ENCODE results near the gene KAT6B. TPM values are rescaled to one million over a fixed set of nuclear protein-coding genes. Genes with fewer than 3 reads are reported as not detected.
A peak's percentile ranks its signal among the peaks of the same experiment; 100 is the strongest.

The KAT6B gene
- total and polyA plus RNA-seq, 5 experiments from 2014 or later: 19.0 to 70.3 (median 29.3) TPM

- POLR2A ChIA-PET: interaction anchor here (0.6 to 3.2 kb wide), 13 partner anchors 9 to 649 kb away, joined by 3 to 17 read pairs (median 4); partner anchors contain the start of genes SAMD8 and VDAC2
- H3K36me3 Mint-ChIP-seq: no peaks in the 10 kb centered on the region
- H3K9me3 Mint-ChIP-seq: no peaks in the 10 kb centered on the region
- H3K4me3 Mint-ChIP-seq: peak overlapping the region; percentile 84 to 97 (median 91)
- ATAC-seq (peak in 1 of 2 donors; percentile 10), DNase-seq (peak in 6 of 10 donors; percentile 46 to 74 (median 64))
- peaks cover 30 to 69% (median 61%) of the 10 kb centered on the region in 4 donors for H3K4me1 Mint-ChIP-seq
- peak overlapping the region; percentile 92 to 99 (median 97) for H3K27ac Mint-ChIP-seq
- H3K27me3 Mint-ChIP-seq: no peaks in the 10 kb centered on the region
Observed at GRCh38 chr10:74825371-74826141, 844 bp upstream of the KAT6B start.

- peak; percentile 0 to 4 for ATAC-seq
Observed at GRCh38 chr10:74827045-74827441, 643 bp downstream of the KAT6B start.

GRCh38 chr10:74827694-74828093 is 1.3 kb downstream of the KAT6B start:
- Mint-ChIP-seq H3K9me3 (no peaks in the 10 kb centered on the region), H3K36me3 (no peaks in the 10 kb centered on the region), H3K27me3 (no peaks in the 10 kb centered on the region), H3K4me1 (peaks cover 31 to 71% (median 65%) of the 10 kb centered on the region in 4 donors), H3K27ac (peak overlapping the region; percentile 88 to 99 (median 93)), H3K4me3 (peak overlapping the region; percentile 84 to 95 (median 90))
- ATAC-seq (no peak), DNase-seq (no peak)
- POLR2A ChIA-PET: interaction anchor here (1.1 to 1.4 kb wide), 2 partner anchors 9 to 238 kb away, joined by 3 read pairs; no protein-coding TSS in a partner anchor

More at GRCh38 chr10:74827045-74827441, 643 bp downstream of the KAT6B start:
- Mint-ChIP-seq H3K4me3 (peak overlapping the region; percentile 84 to 95 (median 90)), H3K9me3 (no peaks in the 10 kb centered on the region), H3K27me3 (no peaks in the 10 kb centered on the region), H3K4me1 (peaks cover 36 to 77% (median 71%) of the 10 kb centered on the region in 4 donors), H3K36me3 (no peaks in the 10 kb centered on the region), H3K27ac (peak overlapping the region; percentile 88 to 99 (median 93))
- POLR2A ChIA-PET: interaction anchor here (1.0 to 2.1 kb wide), 8 partner anchors 9 to 651 kb away, joined by 3 to 9 read pairs (median 4); partner anchors contain the start of genes SAMD8 and VDAC2
- DNase-seq: no peak

GRCh38 chr10:74828946-74829345 is 2.5 kb downstream of the KAT6B start:
- no peaks in the 10 kb centered on the region for H3K9me3 Mint-ChIP-seq
- DNase-seq: no peak
- H3K4me3 Mint-ChIP-seq: peak overlapping the region in 9 of 10 donors; percentile 1 to 62 (median 32)
- H3K27ac Mint-ChIP-seq: peak overlapping the region in 6 of 10 donors; percentile 3 to 96 (median 58)
- H3K36me3 Mint-ChIP-seq: peaks cover 0 to under 1% (median 0%) of the 10 kb centered on the region in 3 donors
- no peaks in the 10 kb centered on the region for H3K27me3 Mint-ChIP-seq
- POLR2A ChIA-PET: interaction anchor here (0.7 kb wide), 1 partner anchor 121 kb away, joined by 3 read pairs; no protein-coding TSS in a partner anchor
- peaks cover 28 to 67% (median 60%) of the 10 kb centered on the region in 4 donors for H3K4me1 Mint-ChIP-seq
- ATAC-seq: no peak

GRCh38 chr10:74831518-74832120 is 5.2 kb downstream of the KAT6B start:
- DNase-seq: no peak
- POLR2A ChIA-PET: interaction anchor here (0.7 kb wide), 1 partner anchor 137 kb away, joined by 3 read pairs; no protein-coding TSS in a partner anchor
- no peak for ATAC-seq
- H3K36me3 Mint-ChIP-seq: peaks cover 3 to 16% (median 14%) of the 10 kb centered on the region in 3 donors
- peak overlapping the region in 6 of 10 donors; percentile 3 to 40 (median 8) for H3K27ac Mint-ChIP-seq
- no peak overlapping the region for H3K4me3 Mint-ChIP-seq
- no peaks in the 10 kb centered on the region for H3K27me3 Mint-ChIP-seq
- H3K4me1 Mint-ChIP-seq: peaks cover 35 to 78% (median 68%) of the 10 kb centered on the region in 4 donors
- no peaks in the 10 kb centered on the region for H3K9me3 Mint-ChIP-seq

GRCh38 chr10:74835963-74836362 is 9.6 kb downstream of the KAT6B start:
- H3K9me3 Mint-ChIP-seq: no peaks in the 10 kb centered on the region
- peaks cover 7 to 37% (median 25%) of the 10 kb centered on the region in 3 donors for H3K36me3 Mint-ChIP-seq
- POLR2A ChIA-PET: interaction anchor here (0.9 kb wide), 1 partner anchor 8 kb away, joined by 3 read pairs; no protein-coding TSS in a partner anchor
- H3K27ac Mint-ChIP-seq: no peak overlapping the region
- DNase-seq (no peak), ATAC-seq (no peak)
- peaks cover 26 to 71% (median 57%) of the 10 kb centered on the region in 4 donors for H3K4me1 Mint-ChIP-seq
- H3K27me3 Mint-ChIP-seq: no peaks in the 10 kb centered on the region
- H3K4me3 Mint-ChIP-seq: no peak overlapping the region

GRCh38 chr10:74836877-74837276 is 10.5 kb downstream of the KAT6B start:
- DNase-seq (no peak), ATAC-seq (no peak)
- no peak overlapping the region for H3K4me3 Mint-ChIP-seq
- H3K27me3 Mint-ChIP-seq: no peaks in the 10 kb centered on the region
- no peaks in the 10 kb centered on the region for H3K9me3 Mint-ChIP-seq
- H3K36me3 Mint-ChIP-seq: peaks cover 7 to 45% (median 25%) of the 10 kb centered on the region in 3 donors
- H3K4me1 Mint-ChIP-seq: peaks cover 23 to 70% (median 56%) of the 10 kb centered on the region in 4 donors
- H3K27ac Mint-ChIP-seq: no peak overlapping the region
- POLR2A ChIA-PET: interaction anchor here (0.9 kb wide), 1 partner anchor 9 kb away, joined by 3 read pairs; no protein-coding TSS in a partner anchor

GRCh38 chr10:74837743-74838142 is 11.3 kb downstream of the KAT6B start:
- H3K36me3 Mint-ChIP-seq: peaks cover 7 to 51% (median 30%) of the 10 kb centered on the region in 3 donors
- H3K4me3 Mint-ChIP-seq: no peak overlapping the region
- peak overlapping the region in 4 of 10 donors; percentile 16 to 74 (median 56) for H3K27ac Mint-ChIP-seq

GRCh38 chr10:74839708-74840107 is 13.3 kb downstream of the KAT6B start:
- Mint-ChIP-seq H3K4me1 (peaks cover 24 to 71% (median 65%) of the 10 kb centered on the region in 4 donors), H3K27ac (peak overlapping the region in 3 of 10 donors; percentile 22 to 31 (median 25)), H3K36me3 (peaks cover 14 to 61% (median 41%) of the 10 kb centered on the region in 3 donors), H3K9me3 (no peaks in the 10 kb centered on the region), H3K27me3 (no peaks in the 10 kb centered on the region), H3K4me3 (no peak overlapping the region)
- POLR2A ChIA-PET: interaction anchor here (0.6 kb wide), 1 partner anchor 250 kb away, joined by 3 read pairs; no protein-coding TSS in a partner anchor
- ATAC-seq (no peak), DNase-seq (no peak)

More at GRCh38 chr10:74837743-74838142, 11.3 kb downstream of the KAT6B start:
- DNase-seq (no peak), ATAC-seq (no peak)
- peaks cover 27 to 74% (median 62%) of the 10 kb centered on the region in 4 donors for H3K4me1 Mint-ChIP-seq
- POLR2A ChIA-PET: interaction anchor here (0.5 kb wide), 1 partner anchor 400 kb away, joined by 3 read pairs; no protein-coding TSS in a partner anchor
- H3K9me3 Mint-ChIP-seq: no peaks in the 10 kb centered on the region
- H3K27me3 Mint-ChIP-seq: no peaks in the 10 kb centered on the region

GRCh38 chr10:74841265-74841973 is 15.0 kb downstream of the KAT6B start:
- ATAC-seq (no peak), DNase-seq (no peak)
- H3K9me3 Mint-ChIP-seq: no peaks in the 10 kb centered on the region
- H3K27ac Mint-ChIP-seq: peak overlapping the region in 9 of 10 donors; percentile 4 to 85 (median 42)
- H3K27me3 Mint-ChIP-seq: no peaks in the 10 kb centered on the region
- H3K4me1 Mint-ChIP-seq: peaks cover 20 to 64% (median 58%) of the 10 kb centered on the region in 4 donors
- H3K4me3 Mint-ChIP-seq: no peak overlapping the region
- POLR2A ChIA-PET: interaction anchor here (0.8 to 1.2 kb wide), 2 partner anchors 9 to 362 kb away, joined by 3 to 7 read pairs; no protein-coding TSS in a partner anchor
- H3K36me3 Mint-ChIP-seq: peaks cover 10 to 63% (median 32%) of the 10 kb centered on the region in 3 donors

- ATAC-seq (no peak), DNase-seq (no peak)
- POLR2A ChIA-PET: interaction anchor here (0.8 to 1.4 kb wide), 3 partner anchors 8 to 363 kb away, joined by 3 to 7 read pairs (median 4); partner anchors contain the start of gene KAT6B
- H3K36me3 Mint-ChIP-seq: peaks cover 10 to 67% (median 30%) of the 10 kb centered on the region in 3 donors
- H3K9me3 Mint-ChIP-seq: no peaks in the 10 kb centered on the region
- no peaks in the 10 kb centered on the region for H3K27me3 Mint-ChIP-seq
- H3K4me1 Mint-ChIP-seq: peaks cover 22 to 64% (median 60%) of the 10 kb centered on the region in 4 donors
- H3K4me3 Mint-ChIP-seq: no peak overlapping the region
- H3K27ac Mint-ChIP-seq: peak overlapping the region in 6 of 10 donors; percentile 4 to 69 (median 40)
Observed at GRCh38 chr10:74842301-74842954, 16.0 kb downstream of the KAT6B start.

Data from naive thymus-derived CD8-positive, alpha-beta T cell (primary cell).